ENCODE results near the gene OR5AU1. TPM values are rescaled to one million over a fixed set of nuclear protein-coding genes. Genes with fewer than 3 reads are reported as not detected.

OR5AU1 gene
- total RNA-seq, 4 donors from 2014 or later = not detected

DNA sequence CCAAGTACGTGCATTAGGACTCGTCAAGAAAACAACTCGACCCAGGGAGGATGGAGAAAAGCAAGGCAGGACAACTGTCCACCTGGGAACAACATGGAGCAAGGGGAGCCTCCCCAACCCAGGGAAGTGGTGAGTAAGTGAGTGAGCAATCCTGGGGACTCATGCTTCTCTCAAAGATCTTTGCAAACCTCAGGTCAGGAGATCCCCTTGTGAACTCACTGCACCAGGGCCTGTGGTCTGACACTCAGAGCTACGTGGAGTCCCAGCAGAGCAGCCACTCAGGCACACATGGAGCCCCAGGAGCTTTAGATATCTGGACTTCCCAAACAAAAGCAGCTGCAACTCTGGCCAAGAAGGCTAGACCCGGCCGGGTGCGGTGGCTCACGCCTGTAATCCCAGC, 12.2 kb upstream of the OR5AU1 start:
- TF ChIP-seq, protein P1, sequence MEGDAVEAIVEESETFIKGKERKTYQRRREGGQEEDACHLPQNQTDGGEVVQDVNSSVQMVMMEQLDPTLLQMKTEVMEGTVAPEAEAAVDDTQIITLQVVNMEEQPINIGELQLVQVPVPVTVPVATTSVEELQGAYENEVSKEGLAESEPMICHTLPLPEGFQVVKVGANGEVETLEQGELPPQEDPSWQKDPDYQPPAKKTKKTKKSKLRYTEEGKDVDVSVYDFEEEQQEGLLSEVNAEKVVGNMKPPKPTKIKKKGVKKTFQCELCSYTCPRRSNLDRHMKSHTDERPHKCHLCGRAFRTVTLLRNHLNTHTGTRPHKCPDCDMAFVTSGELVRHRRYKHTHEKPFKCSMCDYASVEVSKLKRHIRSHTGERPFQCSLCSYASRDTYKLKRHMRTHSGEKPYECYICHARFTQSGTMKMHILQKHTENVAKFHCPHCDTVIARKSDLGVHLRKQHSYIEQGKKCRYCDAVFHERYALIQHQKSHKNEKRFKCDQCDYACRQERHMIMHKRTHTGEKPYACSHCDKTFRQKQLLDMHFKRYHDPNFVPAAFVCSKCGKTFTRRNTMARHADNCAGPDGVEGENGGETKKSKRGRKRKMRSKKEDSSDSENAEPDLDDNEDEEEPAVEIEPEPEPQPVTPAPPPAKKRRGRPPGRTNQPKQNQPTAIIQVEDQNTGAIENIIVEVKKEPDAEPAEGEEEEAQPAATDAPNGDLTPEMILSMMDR (IDR thresholded peaks at IDR 0.05; ENCODE audit: low read depth) = no peak

DNA sequence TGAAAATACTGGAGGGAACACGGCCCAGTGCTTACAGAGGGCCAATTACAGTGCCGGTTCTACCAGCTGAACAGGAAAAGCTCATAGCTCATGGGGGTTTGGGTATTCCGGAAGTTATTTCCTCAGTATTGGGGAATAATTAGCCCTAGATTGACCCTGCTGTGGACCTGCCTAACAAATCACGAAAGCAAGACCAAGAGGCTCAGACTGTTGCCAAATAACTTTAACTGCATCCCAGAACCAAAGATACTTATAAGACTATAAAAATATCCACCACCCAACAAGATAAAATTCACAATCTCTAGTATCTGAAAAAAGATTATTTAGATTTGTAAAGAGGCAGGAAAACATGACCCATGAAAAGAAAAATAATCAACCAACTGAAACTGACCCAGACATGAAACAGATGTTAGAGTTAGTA, 8.0 kb upstream of the OR5AU1 start:
- TF ChIP-seq, protein P1 (IDR thresholded peaks at IDR 0.05; ENCODE audit: low read depth) = no peak

DNA sequence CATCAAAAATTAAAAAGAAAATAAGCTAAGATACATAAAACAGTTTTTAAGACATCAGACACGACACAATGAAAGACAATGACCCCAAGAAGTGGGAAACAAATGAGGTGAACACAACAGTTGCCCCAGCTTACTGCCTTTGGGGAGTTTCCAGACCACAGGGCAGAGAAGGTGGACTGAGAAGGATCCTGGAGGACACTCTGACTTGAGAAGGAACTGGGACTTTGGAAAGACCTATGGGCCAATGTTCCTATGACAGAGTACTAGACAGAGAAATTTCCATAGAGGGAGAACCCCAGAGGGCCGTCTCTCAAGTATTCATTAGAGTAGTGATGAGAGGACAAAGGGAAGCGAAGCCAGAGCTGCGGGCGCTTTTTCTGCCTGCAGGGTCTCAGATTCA, 6.2 kb upstream of the OR5AU1 start:
- TF ChIP-seq, protein P1 (IDR thresholded peaks at IDR 0.05; ENCODE audit: low read depth) = no peak

DNA sequence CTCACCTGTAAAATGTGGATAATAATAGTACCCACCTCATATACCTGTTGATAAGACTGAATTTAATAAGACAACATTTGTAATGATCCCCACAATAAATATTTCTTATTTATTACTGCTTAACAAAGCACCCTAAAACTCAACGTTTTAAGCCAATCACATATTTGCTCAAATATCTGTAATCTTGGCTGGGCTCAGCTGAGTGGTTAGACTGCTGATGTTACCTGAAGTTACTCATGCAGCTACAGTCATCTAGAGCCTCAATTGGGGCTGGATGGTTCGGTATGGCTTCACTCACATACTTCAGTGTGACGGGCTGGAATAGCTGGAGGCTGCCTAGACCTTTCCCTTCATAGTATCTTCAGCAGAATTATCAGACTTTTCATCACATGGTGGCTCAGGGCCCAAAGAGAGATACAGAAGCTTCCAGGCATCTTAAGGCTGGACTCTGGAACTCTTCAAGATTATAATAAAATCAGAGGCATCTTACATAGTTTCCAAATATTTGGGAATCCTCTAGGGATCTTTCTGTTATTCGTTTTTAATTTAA, 4.3 kb upstream of the OR5AU1 start:
- TF ChIP-seq, protein P1 (IDR thresholded peaks at IDR 0.05; ENCODE audit: low read depth) = no peak

- TF ChIP-seq, protein P1 (IDR thresholded peaks at IDR 0.05; ENCODE audit: low read depth) = no peak
Measured at GRCh38 chr14:21149641-21150367, 6.1 kb downstream of the OR5AU1 start.

DNA sequence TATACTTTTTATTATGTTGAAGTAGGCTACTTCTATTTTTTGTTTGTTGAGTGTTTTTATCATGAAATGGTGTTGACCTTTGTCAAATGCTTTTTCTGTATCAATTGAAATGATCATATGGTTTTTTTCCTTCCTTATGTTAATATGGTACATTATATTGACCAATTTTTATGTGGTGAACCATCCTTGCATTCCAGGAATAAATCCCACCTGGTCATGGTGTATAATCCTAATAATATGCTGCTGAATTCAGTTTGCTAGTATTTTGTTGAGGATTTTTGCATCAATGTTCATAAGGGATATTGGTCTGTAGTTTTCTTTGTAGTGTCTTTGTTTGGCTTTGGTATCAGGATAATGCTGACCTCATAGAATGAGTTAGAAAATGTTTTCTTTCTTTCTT, 10.4 kb downstream of the OR5AU1 start:
- TF ChIP-seq, protein P1 (IDR thresholded peaks at IDR 0.05; ENCODE audit: low read depth) = no peak

- TF ChIP-seq, protein P1 (IDR thresholded peaks at IDR 0.05; ENCODE audit: low read depth) = no peak
Measured at GRCh38 chr14:21142357-21142756, 13.5 kb downstream of the OR5AU1 start.

All from subcutaneous adipose tissue (tissue), 4 donors.